AG04449 (cell line): ENCODE measurements around the gene PLXNC1.

Experiments used
- CTCF ChIA-PET: fragments of 350-600 bp; formaldehyde crosslinking; extraction: SDS; loops from one replicate; lab custom pipeline; 2021; ENCODE audit warnings: antibody characterized with exemption; lab: Yijun Ruan, JAX
- POLR2A ChIA-PET: fragments of 400-600, 350-600 bp; formaldehyde crosslinking; extraction: SDS; loops from one replicate; lab custom pipeline; 2020; ENCODE audit warnings: antibody characterized with exemption, inconsistent platforms; lab: Yijun Ruan, JAX
- DNase-seq: peaks from one replicate; pipeline ENCODE4 v3.0.0-alpha.2; 2010; ENCODE audit warnings: low read depth, low spot score
- H3K4me3 ChIP-seq: 2 replicates; pipeline ENCODE4 v1.5.1; 2011; ENCODE audit warnings: low read depth, mild to moderate bottlenecking, control low read depth, low read length
- TF ChIP-seq, protein P1 (sequence below): IDR thresholded peaks from one replicate; pipeline ENCODE4 v1.5.1; 2011; ENCODE audit warnings: mild to moderate bottlenecking, moderate library complexity, low read length, control low read depth, inconsistent platforms; ENCODE audit not compliant: insufficient read depth; ENCODE audit errors: missing control alignments

PLXNC1 gene

DNA sequence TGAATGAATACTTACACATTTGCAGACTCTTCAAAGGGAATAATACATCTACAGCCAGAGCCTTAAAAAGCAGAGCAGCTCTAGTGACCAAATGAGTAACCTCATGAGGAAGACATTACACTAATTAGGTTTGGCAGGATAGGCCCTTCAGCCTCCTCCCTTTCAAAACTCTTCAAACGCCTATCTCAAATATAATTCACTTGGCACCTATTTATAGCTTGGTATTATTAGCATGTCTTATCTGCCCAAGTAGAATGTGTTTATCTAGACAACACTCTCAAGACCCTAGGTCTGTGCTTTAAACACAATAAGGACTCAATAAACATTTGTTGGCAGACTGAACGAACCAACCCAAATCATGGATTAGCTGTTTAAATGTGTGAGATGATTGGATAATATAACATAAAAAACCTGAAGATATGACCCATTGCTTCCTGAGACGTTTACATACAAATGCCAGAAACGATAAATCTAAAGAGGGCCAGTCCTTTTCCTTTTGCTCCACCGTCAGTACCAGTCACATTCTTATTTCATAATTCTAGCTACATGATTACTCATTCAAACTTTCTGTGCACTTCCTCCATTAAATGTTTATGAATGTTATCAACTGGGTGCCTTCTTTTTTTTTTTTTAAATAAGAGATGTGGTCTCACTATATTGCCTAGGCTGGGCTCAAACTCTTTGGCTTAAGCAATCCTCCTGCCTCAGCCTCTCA lies 188.0 kb downstream of the PLXNC1 start:
- TF ChIP-seq, protein P1, sequence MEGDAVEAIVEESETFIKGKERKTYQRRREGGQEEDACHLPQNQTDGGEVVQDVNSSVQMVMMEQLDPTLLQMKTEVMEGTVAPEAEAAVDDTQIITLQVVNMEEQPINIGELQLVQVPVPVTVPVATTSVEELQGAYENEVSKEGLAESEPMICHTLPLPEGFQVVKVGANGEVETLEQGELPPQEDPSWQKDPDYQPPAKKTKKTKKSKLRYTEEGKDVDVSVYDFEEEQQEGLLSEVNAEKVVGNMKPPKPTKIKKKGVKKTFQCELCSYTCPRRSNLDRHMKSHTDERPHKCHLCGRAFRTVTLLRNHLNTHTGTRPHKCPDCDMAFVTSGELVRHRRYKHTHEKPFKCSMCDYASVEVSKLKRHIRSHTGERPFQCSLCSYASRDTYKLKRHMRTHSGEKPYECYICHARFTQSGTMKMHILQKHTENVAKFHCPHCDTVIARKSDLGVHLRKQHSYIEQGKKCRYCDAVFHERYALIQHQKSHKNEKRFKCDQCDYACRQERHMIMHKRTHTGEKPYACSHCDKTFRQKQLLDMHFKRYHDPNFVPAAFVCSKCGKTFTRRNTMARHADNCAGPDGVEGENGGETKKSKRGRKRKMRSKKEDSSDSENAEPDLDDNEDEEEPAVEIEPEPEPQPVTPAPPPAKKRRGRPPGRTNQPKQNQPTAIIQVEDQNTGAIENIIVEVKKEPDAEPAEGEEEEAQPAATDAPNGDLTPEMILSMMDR, result no peak
- ChIA-PET POLR2A (no interaction called here), CTCF (interaction anchor here (0.9 kb wide), 1 partner anchor 196 kb away, joined by 3 read pairs; no protein-coding TSS in a partner anchor)
- no peak for DNase-seq
- H3K4me3 ChIP-seq, result no peak overlapping the region

DNA sequence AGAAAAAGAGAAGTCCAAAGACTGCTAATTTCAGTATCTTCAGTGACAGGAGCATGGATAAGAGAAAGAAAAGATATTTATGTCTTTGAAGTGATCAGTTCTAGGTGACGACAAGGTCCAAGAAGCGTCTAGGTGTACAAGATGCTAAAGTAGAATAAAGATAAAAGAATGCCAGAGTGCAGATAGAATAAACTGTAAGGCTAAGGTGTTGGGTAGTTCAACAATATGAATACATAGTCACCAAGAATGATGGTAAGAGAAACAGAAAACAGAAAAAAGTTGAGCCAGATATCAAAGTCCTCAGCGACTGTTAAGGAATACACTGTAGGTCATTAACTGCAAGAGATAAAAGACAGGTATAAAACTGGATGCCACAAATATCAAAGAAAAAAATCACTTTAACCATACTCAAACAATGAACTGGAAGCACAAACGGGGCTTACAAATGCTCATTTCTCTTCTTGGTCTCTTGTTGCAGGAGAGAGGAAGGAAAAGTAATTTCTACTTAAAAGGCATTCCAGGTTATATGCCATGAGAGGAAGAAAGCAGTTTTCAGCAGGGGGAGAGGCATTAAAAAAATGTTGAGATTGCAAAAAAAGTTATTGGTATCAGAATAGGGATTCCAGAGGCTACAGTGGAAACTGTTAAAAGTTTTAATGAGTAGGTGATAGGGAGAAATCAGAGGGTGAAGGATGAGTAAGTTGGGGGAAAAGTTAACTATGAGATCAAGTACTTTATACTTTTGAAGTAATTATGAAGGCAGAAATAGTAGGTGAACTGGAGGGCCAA lies 189.8 kb downstream of the PLXNC1 start:
- CTCF ChIA-PET, result no interaction called here
- TF ChIP-seq, protein P1, result no peak
- no peak for DNase-seq
- POLR2A ChIA-PET, result no interaction called here
- H3K4me3 ChIP-seq, result no peak overlapping the region

DNA sequence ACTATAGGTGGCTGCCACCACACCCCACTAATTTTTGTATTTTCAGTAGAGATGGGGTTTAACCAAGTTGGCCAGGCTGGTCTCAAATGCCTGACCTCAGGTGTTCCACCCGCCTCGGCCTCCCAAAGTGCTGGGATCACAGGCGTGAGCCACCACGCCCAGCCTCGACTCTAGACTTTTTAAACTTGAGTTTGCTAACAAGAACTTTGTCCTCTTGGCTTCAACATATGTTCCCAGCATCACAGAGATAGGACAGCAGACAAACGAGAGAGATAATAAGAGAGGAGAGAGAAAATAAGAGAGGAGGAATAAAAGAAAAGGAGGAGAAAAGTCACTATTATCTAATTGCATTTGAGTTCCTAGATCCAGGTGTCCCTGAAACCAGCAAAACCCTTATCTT lies 192.2 kb downstream of the PLXNC1 start:
- POLR2A ChIA-PET, result no interaction called here
- DNase-seq, result no peak
- no peak overlapping the region for H3K4me3 ChIP-seq
- TF ChIP-seq, protein P1, result no peak
- CTCF ChIA-PET, result no interaction called here

DNA sequence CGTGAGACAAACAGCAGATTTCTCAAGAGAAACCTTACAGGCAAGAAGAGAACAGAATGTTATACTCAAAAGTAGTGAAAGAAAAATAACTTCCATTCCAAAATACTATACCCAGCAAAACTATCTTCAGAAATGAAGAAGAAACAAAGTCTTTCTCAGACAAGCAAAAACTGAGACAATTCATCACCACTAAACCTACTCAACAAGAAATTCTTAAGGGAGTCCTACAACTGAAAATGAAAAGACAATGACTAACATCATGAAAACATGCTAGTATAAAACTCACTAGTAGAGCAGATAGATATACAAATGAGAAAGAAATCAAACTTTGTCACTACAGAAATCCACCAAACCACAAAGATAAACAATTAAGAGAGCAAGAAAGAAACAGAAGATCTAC lies 204.8 kb downstream of the PLXNC1 start:
- no peak overlapping the region for H3K4me3 ChIP-seq
- CTCF ChIA-PET, result no interaction called here
- TF ChIP-seq, protein P1, result no peak
- no peak for DNase-seq
- POLR2A ChIA-PET, result interaction anchor here (0.6 kb wide), 1 partner anchor 566 kb away, joined by 3 read pairs; no protein-coding TSS in a partner anchor
